HG03095 (cell line): ENCODE results near the gene IL36RN.

Experiments
- ATAC-seq: cut with Tn5 transposase; IDR thresholded peaks from one replicate; pipeline ENCODE4 v1.9.1; 2021; ENCODE audit warnings: moderate library complexity; ENCODE audit not compliant: unreplicated experiment

The IL36RN gene

GRCh38 chr2:113058998-113059960, at the start of gene IL36RN:
Gene IL36RN, plus strand, starts transcription at chr2:113059198. Its CDS starts 241 bp downstream, at chr2:113059439.
- ATAC-seq, result no peak

GRCh38 chr2:113009622-113010021, 49.4 kb upstream of the IL36RN start:
- ATAC-seq, result no peak

GRCh38 chr2:113010088-113010487, 48.9 kb upstream of the IL36RN start:
- no peak for ATAC-seq

- no peak for ATAC-seq
Observed at GRCh38 chr2:113011108-113011507, 47.9 kb upstream of the IL36RN start.

- no peak for ATAC-seq
Observed at GRCh38 chr2:113012436-113013335, 46.3 kb upstream of the IL36RN start.

GRCh38 chr2:113013336-113013661, 45.7 kb upstream of the IL36RN start:
- ATAC-seq, result no peak

- no peak for ATAC-seq
Observed at GRCh38 chr2:113014067-113014466, 44.9 kb upstream of the IL36RN start.

GRCh38 chr2:113015042-113015441, 44.0 kb upstream of the IL36RN start:
- ATAC-seq, result no peak

GRCh38 chr2:113015655-113016054, 43.3 kb upstream of the IL36RN start:
- no peak for ATAC-seq

GRCh38 chr2:113018509-113018908, 40.5 kb upstream of the IL36RN start:
- no peak for ATAC-seq

GRCh38 chr2:113021312-113021711, 37.7 kb upstream of the IL36RN start:
- no peak for ATAC-seq

- ATAC-seq, result no peak
Observed at GRCh38 chr2:113024764-113025163, 34.2 kb upstream of the IL36RN start.

GRCh38 chr2:113025737-113026136, 33.3 kb upstream of the IL36RN start:
- ATAC-seq, result no peak

GRCh38 chr2:113027691-113028090, 31.3 kb upstream of the IL36RN start:
- no peak for ATAC-seq

GRCh38 chr2:113028112-113028511, 30.9 kb upstream of the IL36RN start:
- no peak for ATAC-seq

GRCh38 chr2:113032737-113033136, 26.3 kb upstream of the IL36RN start:
- ATAC-seq, result no peak

- ATAC-seq, result no peak
Observed at GRCh38 chr2:113034016-113034415, 25.0 kb upstream of the IL36RN start.

GRCh38 chr2:113036763-113037162, 22.2 kb upstream of the IL36RN start:
- no peak for ATAC-seq

- ATAC-seq, result no peak
Observed at GRCh38 chr2:113038291-113038690, 20.7 kb upstream of the IL36RN start.

GRCh38 chr2:113039158-113039557, 19.8 kb upstream of the IL36RN start:
- no peak for ATAC-seq

- ATAC-seq, result no peak
Observed at GRCh38 chr2:113039719-113040118, 19.3 kb upstream of the IL36RN start.

- no peak for ATAC-seq
Observed at GRCh38 chr2:113041871-113042270, 17.1 kb upstream of the IL36RN start.
